GM19463 (cell line): ENCODE results near the gene RNF10.
"Not testable (repeated sequence)": the region's sequence is repeated elsewhere in the genome, so short reads cannot be mapped to it uniquely, and the experiment has no call there.

Source experiments
- ATAC-seq: cut with Tn5 transposase; IDR thresholded peaks from one replicate; pipeline ENCODE4 v1.9.1; 2021; ENCODE audit warnings: mild to moderate bottlenecking, moderate library complexity; ENCODE audit not compliant: unreplicated experiment

Gene RNF10

DNA sequence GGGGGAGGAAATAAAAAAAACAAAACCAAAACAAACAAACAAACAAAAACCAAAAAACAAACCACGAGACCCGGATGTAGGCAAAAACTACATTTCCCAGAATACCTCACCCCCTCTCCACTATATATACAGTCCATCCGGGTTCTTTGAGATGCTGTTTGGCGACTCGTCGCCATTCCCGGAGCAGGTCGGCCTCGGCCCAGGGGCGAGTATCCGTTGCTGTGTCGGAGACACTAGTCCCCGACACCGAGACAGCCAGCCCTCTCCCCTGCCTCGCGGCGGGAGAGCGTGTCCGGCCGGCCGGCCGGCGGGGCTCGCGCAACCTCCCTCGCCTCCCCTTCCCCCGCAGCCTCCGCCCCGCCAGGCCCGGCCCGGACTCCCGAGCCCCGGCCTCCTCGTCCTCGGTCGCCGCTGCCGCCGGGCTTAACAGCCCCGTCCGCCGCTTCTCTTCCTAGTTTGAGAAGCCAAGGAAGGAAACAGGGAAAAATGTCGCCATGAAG, at the start of gene RNF10:
Gene RNF10, plus strand, starts transcription at position 154 of the 500 bp plus-strand sequence. CDS start 456 bp downstream, outside the sequence.
- peak; percentile 46 for ATAC-seq

- ATAC-seq: no peak
These were observed 47.9 kb upstream of the RNF10 start for GRCh38 chr12:120485961-120486881.

DNA sequence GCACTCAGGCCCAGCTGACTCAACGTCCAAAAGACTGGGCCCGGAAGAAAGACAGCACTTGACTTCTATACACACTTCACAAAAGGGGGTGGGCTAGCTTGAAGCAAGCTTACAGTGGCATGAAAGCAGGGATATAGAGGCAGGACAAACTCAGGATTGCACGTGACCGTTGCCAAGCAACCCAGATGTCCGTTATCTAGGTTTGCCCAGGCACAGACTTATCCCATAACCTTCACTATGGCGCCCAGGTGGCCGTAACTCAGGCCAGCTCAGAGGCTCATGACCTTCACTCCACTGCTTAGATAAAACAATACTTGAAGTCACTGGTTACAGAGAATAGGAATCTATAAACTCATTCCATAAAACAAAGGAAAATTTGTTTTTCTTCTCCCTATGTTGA, 46.6 kb upstream of the RNF10 start:
- not testable (repeated sequence) for ATAC-seq

GRCh38 chr12:120488057-120488640, 46.0 kb upstream of the RNF10 start:
- no peak for ATAC-seq

GRCh38 chr12:120489018-120489417, 45.1 kb upstream of the RNF10 start:
- ATAC-seq: no peak

GRCh38 chr12:120490325-120490724, 43.8 kb upstream of the RNF10 start:
- no peak for ATAC-seq

DNA sequence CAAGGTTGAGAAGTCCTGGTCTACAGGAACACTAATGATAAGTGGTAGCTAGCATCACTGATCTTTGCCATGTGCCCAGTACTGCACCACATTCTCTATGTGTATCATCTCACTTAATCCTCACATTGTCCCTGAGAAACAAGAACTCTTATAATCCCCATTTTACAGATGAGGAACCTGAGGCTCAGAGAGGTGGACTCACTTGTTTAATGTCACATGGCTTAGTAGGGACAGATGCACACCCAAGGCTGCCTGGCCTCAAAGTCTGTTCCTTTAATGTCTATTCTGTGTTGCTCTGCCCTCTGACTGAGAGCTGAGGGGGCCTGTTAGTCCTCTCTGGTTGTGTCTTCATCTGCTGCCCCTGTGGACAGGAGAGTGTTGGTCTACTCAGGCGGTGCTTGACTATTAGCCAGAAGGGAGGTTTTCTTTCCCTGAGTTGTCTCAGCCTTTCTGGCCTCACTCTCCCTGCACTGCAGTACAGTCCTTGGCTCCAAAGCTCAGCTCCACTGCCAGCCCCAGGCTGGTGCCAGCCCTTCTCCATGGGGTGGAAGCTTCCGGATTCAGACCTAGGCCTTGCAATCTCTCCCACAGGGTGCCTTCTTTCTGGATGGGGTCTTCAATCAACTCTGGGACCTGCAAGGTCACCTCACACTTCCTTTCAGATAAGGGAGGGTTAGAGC, 43.2 kb upstream of the RNF10 start:
- ATAC-seq: no peak

DNA sequence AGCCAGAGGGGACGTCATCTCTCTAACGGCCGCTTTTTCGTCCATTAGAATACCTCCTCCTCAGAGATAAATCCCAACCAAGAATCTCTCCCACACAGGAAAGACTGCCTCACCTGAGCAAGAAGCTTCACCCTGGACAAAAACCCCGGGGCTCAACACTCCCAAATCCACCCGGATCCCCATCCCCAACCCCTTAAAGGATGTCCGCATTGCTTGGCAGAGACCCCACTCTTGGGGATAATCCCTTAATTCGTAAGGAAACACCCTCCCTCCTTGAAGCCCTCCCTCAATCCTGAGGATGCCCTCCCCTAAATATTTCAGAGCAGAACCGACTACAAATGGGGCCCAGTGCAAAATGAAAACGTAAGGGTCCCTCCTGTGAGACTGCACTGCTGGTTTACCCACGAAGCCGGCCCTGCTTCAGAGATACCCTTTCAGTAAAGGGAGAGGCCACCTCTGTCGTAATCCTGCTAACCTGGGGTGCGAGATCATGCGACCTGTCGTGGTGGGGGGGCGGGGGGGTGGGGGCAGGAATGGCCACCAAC, 38.9 kb upstream of the RNF10 start:
- ATAC-seq: peak; percentile 5

DNA sequence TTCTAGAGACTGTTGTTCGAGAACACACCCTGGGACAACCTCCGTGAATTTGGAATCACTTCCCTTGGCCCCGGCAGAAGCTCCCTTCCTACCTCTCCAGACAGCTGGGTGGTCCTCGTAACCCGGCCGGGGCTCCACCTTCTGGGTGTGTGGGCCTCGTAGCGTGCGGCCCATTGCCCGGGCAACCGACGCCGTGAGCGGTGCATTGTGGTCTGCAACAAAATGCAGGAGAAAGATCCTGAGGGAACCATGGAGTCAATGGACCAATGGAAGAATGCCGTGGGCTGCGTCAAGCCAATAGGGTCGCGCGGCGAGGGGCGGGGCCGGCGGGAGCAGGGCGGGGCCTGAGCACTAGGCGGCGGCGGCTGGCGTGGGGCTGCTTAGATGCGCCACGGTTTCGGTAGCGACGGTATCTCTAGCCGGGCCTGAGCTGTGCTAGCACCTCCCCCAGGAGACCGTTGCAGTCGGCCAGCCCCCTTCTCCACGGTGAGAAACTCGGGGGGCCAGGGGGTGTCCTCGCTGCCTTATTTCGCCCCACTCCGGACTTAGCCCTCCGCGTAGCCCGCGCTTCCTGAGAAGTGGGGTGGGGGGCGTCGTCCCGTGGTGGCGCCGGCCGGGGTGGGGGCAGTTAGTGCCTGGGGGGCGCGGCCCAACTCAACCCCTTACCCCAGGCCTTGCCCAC, 38.3 kb upstream of the RNF10 start, which contains the start of gene DYNLL1:
Gene DYNLL1, plus strand, starts transcription at position 383 of the 682 bp plus-strand sequence. CDS start 309 bp downstream, outside the sequence.
- ATAC-seq: peak; percentile 94

DNA sequence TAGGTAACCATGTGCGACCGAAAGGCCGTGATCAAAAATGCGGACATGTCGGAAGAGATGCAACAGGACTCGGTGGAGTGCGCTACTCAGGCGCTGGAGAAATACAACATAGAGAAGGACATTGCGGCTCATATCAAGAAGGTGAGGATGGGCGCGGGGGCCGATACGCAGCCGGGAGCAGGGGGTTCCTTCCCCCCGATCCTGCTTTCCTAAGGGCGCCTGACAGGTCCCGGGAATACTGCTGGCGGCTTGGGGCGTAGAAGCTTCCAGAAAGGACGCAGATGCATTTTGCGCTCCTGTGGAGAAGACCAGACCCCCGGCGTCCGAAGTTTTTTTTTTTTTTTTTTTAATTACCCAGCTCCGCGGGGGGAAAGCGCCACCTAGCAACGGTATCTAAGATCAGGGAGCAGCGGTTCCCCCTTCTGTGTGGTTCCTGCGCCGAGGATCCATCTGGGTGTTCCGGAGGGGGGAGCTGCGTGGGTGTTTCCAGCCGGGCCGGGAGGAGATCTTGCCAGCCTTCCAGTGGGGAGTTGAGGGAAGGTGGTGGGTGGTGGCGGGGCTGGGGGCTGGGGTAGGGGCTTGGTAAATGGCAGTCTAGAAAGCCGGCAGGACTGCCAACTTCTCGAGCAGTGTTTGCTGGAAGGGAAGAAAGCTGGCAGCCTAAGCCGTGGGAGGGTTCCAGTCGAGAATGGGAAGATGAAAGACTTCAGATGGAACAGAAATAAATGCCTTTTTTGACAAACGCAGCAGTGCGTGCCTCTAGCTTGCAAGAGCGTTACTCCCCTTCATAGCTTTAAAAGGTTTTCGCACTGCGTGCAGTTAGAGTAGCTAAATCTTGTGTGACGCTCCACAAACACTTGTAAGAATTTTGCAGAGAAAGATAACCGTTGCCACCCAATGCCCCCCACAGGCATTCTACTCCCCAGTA, 37.5 kb upstream of the RNF10 start:
- peak; percentile 9 for ATAC-seq

GRCh38 chr12:120497524-120498150, 36.5 kb upstream of the RNF10 start:
- no peak for ATAC-seq

- ATAC-seq: no peak
These were observed 35.2 kb upstream of the RNF10 start for GRCh38 chr12:120498870-120499515.

GRCh38 chr12:120500581-120500980, 33.6 kb upstream of the RNF10 start:
- ATAC-seq: no peak

- no peak for ATAC-seq
These were observed 29.6 kb upstream of the RNF10 start for GRCh38 chr12:120504587-120504986.

- ATAC-seq: no peak
These were observed 25.6 kb upstream of the RNF10 start for GRCh38 chr12:120508537-120508936.

DNA sequence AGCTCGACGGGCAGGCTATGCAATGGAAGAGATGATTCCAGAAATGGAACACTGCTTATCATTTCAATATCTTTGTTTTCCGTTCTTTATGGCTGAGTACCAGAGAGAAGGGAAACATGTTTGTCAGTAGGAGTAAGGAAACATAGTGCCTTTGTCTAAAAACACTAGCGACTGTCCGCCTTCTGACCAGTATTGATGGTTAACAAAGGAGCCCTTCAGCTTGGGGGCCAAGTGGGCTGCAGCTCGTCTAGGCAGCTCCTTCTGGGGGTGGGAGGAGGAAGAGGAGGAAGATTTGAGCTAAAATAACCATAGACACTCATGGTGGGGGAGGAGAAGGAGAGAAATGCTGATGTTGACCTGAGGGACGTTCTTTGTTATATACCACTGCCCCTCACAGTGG, 20.2 kb upstream of the RNF10 start:
- no peak for ATAC-seq

- no peak for ATAC-seq
These were observed 18.7 kb upstream of the RNF10 start for GRCh38 chr12:120515496-120515895.

GRCh38 chr12:120519324-120519723, 14.8 kb upstream of the RNF10 start:
- not testable (repeated sequence) for ATAC-seq
